PC-3 (cell line): ENCODE measurements around the gene BSPH1.

ENCODE experiments used
- CTCF ChIP-seq: fragments of 300-600 bp; sonication (generic); conservative IDR thresholded peaks from 2 replicates; pipeline ENCODE4 v1.5.1; 2017; ENCODE audit warnings: antibody characterized with exemption, low read depth, mild to moderate bottlenecking, low read length
- EZH2phosphoT487 ChIP-seq: fragments of 300-600 bp; sonication (generic); IDR thresholded peaks from 2 replicates; pipeline ENCODE4 v1.6.1; 2018; ENCODE audit warnings: mild to moderate bottlenecking, antibody characterized with exemption, low read length, borderline replicate concordance

- TF ChIP-seq EZH2phosphoT487 (no peak), CTCF (no peak)
These were observed 6.8 kb upstream of the BSPH1 start for GRCh38 chr19:47998800-47999199.
